Right forelimb (tissue), 1 donor: Measurements from ENCODE around the gene SLC45A3.
"Not testable (repeated sequence)": the region's sequence is repeated elsewhere in the genome, so short reads cannot be mapped to it uniquely, and the experiment has no call there.

Source experiments
- DNase-seq: peaks from one replicate; pipeline ENCODE4 v3.0.0-alpha.2; 2018

SLC45A3 gene

DNA sequence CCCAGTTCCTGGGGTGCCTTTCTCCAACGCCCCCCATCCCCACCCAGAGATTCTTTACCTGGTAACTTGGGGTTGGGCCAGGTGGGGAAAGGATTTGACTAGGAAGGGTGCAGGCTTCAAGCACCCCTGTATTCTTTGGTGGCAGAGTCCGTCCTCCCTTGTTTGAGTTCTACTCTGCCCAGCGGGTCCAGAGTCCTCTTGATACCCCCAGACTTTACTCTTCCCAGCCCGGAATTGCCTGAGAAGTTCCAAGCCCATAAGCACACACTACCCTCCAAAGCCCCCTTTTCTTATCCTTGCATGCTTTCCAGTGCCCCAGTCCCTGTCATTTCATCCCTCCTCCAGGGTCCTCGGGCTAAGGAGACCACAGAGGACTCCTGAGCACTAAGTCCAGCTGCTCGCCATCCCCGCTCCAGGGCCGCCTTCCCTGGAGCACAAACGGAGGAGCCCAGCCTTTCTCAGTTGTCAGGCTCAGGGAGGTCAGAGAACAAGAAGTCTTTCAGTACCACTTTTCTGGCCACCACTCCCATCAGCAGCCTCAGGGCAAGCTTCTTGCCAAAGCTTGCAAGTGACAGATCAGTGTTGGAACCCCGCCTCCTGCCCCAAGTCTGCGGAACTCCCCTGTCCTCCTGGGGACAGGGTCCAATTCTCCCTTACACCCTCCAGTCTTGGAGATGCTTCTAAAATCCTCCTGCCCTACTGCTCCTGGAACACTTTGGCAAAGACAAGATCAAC, 12.2 kb downstream of the SLC45A3 start:
- DNase-seq = no peak

DNA sequence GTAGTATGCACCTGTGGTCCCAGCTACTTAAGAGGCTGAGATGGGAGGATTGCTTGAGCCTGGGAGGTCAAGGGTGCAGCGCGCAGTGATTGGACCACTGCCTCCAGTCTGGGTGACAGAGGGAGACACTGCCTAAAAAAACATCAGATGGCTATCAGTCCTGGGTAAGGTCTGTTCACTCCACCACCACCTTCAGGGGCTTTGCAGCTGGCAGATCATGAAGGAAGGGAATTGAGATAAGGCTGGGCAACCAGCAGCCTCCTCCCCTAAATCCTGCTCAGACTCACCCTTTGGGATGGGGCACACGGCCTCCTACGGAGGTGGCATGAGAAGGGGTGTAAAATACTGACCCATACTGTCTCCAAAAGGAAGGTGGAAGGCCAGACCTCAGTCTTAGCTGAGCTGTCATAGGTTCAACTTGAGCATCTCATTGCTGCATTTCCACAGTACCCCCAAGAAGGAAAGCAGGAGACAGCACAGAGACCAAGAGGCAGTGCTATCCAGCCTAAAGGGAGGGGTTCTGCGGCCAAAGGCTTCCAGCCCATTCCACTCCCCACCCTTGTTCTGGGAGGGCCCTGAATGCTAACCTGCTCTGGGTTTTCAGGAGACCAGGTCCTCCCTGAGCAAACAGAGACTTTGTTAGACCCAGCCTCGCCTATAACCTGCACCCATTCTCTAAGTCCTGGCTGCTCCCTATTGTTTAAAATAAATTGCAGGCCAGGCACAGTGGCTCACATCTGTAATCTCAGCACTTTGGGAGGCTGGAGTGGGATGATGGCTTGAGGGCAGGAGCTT, 13.7 kb downstream of the SLC45A3 start:
- DNase-seq = no peak

DNA sequence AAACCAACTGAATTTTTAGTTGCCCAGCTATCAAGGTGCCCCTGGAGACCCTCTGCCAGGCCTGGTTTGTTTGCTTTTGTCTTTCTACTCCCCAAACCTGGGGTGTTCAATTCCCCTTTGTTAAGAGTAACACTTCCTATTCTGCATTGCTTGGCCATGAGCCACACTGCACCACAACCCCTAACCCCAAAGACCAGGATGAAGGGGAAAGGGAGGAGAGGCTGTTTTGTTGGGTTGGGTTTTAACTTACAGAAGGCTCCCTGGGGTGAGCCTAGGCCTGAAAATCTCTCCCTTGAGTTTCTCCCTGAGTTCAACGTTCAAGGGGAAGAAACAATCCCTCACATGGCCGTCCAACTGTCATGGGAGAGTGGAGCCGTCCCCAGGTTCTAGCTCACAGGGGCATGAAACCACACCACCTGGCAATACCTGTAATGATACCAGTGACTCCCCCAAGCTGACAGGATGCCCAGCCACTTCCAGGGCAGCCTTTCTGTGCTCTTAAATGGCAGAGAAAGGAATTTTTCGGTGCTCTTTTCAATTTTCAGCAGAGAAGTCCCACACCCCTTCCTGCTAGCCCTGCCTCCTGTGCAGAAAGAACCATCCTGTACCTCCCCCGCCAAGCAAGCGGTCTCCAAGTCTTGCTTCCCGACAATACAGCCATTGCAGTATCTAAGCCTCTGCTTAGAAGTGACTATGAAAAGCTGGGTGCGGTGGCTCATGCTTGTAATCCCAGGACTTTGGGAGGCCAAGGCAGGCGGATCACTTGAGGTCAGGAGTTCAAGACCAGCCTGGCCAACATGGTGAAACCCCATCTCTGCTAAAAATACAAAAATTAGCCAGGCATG, 14.9 kb downstream of the SLC45A3 start:
- DNase-seq = no peak

DNA sequence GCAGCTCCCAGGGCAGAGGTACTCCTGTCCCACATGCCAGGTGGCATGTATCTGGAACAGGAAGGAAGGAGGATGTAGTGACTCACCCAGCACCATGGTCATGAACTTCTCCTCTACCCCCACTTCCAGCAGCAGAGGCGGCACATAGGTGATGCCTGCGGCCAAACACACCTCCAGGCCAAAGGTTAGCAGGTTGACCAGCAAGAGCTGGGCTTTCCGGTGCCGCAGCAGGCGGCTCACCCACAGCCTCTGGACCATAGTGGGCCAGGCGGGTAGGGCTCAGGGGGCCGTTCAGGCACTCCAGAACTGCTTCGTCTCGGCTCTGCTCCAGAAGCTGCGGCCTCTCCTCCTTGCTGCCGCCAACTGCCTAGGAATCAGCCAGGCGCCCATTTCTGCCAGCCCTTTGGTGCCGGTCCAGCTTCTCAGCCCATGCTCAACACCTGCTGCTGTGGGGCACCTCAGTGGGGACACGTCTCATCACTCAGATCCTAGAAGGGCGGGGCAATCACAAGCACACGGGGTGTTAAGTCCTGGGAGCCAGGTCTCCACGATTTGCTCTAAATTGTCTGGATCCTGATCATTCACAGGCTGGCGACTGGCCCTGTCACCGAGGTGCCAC, 15.8 kb downstream of the SLC45A3 start:
- DNase-seq = no peak

DNA sequence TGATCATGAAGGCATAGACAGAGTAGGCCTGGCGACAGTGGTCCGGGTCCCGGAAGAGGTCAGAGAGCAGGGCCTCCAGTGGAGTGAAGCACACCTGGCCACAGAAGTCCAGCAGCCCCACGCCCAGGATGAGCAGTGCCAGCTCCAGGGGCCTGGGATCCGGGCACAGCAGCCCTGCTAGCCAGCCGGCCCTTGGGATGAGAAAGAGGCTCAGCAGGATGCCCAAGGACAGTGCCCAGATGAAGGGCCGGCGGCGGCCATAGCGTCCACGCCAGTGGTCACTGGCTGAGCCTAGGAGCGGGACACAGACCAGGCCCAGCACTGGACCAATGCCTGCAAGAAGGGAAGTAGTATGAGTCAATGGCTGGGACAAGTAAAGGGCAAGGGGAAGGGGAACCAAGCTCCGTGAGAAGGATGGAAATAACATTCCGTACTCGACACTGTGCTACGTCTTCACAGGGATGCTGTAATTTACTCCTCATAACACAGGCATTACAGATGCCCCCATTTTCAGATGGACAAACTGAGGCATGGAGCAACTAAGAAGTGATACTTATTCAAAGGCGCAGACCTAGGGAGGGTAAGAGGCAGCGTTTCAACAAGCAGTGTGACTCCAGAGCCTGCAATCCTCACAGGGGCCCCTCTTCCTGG, 16.9 kb downstream of the SLC45A3 start:
- no peak for DNase-seq

DNA sequence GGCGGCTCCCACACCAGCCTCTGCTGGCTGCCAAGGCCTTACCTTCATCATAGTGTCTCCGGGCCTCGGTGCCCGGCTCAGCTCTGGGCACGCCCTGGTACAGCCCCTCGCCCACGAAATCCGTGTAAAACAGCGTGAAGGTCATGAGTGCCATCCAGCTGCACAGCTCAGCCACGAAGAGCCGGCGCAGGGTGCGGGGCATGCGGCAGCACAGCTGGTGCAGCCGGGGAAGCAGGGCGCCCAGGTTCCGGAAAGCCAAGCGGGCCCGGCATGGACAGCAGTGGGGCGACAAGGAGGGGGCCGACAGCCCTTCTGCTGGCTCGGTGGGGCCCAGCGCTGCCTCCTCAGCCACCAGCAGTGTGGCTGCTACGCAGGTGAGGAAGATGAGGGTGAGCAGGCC, 17.5 kb downstream of the SLC45A3 start:
- no peak for DNase-seq

DNA sequence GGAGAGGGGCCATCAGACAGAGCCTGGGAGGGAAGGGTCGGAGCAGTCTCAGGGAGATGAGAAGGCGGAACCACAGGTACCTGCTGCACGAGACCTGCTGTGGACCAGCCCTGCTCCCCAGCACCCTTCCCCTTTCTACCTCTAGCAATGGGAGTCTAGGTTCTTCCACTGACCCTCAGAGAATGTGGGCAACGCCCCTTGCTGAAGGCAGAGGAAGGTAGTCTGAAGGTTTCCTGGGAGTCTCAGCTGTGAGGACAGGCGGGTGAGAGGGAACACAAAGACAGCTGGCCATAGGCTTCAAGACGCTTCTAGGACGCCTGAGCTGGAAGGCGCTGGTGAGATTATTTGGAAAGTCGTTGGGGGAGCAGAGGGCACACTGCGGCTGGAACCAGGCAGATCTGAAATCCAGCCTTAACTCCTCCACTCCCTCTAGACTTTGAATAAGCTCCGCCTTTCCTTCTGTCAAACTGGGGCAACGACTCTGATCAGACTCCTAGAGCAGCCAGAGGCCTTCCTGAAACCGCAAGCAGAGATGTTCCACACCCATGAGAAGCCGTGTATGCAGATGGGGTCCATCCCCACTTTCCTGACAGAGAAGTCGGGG, 18.1 kb downstream of the SLC45A3 start:
- no peak for DNase-seq

DNA sequence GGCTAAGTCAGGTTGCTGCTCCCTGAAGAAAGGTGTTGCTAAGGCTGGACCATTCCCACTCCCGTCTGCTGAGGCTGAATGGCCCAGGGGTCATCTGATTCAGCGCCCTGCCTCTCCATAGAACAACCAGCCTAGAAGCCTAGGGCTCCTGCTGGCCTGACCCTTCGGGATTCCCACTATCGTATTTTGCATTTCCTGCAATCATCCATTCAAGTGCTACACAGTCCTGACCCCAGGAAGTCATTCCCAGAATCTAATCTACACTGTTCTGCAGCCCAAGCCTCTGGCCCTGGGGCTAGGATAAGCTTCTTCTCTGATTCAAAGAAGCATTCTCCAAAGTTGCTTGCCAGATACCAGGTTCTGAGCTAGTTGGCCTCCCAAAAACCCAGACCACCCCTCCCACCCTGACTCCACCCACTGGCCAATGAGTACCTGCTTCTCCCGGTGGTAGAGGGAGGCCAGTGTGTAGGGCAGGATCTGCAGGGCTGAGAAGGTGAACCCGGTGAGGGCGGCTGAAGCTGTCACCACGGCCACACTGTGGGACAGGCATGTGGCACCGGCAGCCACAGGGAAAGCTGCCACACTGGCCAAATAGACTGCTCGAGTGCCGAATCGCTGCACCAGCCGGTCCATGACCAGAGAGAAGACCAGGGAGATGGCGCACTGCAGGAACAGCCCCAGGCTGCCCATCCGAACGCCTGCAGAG, 18.7 kb downstream of the SLC45A3 start:
- DNase-seq = no peak

DNA sequence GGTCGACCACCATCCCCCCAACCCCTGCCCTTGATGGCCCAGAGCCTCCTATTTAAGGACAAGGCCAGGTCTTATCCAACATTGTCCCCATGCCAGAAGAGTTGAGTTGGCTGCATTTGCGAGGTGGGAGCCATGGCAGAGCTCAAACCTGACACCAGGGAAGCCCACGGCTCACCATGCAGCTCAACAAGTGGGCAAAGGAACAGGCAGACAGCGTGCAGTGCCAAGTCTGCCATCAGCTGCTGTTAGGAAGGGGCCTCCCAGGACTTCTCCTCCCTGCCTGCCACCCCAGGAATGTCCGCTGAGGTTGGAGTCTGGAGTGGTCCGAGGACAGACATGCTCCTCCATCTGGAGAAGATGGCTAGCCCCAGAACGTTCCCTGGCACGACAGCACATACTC, 19.9 kb downstream of the SLC45A3 start:
- DNase-seq = no peak

DNA sequence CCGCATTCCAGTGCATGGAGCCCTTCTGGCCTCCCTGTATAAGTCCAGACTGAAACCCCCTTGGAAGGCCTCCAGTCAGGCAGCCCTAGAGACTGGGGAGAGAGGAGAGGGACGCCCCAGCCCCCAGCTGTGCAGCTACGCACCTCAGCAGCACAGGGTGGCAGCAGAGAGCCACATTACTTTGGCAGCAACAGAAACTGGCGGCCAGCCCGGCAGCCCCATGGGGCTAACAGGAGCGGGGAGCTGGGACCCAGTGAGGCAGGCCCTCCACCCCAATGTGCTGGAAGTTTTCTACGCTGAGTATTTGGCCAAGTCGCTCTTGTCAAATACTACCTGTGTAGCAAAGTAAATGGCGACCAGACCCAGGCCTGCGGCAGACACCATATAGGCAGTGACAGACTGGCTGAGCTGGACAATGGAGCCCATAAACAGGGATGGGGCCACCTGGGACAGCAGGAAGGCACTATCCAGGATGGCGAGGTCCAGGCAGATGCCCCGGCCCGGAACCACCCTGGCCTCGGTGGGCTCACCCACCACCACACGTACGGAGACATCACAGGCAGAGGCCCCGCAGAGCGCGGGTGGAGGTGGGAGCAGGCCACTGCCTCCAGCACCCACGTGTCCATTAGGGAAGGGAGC, 21.2 kb downstream of the SLC45A3 start:
- peak; percentile 86 for DNase-seq

DNA sequence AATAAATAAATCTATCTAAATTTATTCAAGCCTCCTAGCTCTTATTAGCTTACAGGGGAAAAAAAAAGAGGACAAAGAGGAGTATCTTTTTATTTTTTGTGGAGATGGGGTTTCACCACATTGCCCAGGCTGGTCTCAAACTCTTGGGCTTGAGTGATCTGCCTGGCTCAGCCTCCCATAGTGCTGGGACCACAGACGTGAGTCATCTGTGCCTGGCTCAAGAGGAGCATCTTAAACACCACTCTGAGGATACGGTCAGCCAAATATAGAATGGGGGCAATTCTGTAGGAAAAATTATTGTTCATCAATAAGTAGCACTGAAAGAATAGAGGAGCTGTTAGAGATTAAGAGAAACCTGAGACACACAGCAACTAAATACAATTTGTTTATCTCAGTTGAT, 24.1 kb downstream of the SLC45A3 start:
- no peak for DNase-seq

DNA sequence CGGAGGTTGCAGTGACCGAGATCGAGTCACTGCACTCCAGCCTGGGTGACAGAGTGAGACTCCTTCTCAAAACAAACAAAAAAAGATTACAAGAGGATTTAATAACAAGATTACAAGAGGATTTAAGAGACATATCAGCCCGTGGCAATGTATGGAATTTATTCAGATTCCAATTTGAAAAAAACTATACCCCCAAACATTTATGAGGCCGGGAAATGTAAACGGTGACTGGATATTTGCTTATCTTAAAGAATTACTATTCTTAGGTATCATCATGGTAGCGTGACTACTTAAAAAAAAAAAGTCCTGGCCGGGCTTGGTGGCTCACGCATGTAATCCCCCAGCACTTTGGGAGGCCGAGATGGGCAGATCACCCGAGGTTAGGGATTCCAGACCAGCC, 27.3 kb downstream of the SLC45A3 start:
- no peak for DNase-seq

DNA sequence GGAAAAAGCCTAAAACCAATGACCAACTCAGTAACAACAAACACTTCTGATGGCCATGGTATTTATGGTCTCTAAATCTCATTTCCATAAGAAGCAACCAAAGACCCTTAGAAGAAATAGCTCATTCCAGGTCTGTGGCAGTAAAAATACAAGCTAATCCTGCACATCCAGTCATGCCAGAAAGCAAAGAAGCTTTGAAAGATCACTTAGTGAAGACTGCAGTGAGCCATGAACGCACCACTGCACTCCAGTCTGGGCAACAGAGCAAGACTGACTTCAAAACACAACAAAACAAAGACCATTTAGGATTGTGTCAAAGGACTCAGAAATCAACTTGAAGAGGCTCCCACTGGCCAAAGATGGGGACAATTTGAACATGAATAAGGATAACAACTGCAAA, 30.1 kb downstream of the SLC45A3 start:
- peak; percentile 1 for DNase-seq

DNA sequence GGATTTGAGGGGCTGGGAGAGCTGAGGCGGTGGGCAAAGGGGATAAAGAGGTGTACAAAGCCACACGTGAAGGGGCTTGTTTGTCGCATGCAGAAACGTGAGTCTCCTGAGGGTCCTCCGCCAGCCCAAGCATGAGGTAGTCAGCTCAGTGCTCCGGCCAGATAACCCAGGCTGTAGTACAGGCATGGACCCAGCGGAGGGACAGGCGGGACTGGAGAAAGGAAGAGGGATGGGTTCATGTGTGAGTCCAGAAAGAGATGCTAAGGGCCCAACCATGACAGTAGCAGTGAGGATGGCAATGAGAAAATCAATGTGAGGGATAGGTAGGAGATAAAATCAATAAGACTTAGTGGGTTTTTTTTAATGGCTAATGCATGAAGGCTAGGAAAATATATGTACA, 34.8 kb downstream of the SLC45A3 start:
- peak; percentile 19 for DNase-seq

DNA sequence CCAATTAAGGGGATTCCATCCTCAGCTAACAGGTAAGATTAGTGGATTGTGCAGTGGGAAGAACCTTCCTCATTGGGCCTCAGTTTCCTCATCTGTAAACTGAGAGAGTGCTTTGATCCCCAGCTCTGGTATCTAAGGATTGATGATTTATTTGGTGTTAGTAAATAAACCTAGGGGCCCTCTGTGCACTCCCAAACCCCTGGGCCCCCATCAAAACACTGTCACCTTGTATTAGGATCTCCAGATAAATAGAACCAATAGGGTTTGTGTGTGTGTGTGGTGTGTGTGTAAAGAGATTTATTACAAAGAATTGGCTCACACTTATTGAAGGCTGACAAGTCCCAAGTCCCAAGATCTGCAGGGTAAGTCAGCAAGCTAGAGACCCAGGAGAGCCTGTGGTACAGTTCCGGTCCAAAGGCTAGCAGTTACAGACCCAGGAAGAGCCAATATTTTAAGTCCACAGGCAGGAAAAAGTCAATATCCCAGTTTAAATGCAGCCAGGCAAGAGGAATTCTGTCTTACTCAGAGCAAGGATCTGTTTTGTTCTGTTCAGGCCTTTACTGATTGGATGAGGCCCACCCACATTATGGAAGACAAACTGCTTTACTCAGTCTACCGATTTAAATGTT, 37.5 kb downstream of the SLC45A3 start:
- no peak for DNase-seq

DNA sequence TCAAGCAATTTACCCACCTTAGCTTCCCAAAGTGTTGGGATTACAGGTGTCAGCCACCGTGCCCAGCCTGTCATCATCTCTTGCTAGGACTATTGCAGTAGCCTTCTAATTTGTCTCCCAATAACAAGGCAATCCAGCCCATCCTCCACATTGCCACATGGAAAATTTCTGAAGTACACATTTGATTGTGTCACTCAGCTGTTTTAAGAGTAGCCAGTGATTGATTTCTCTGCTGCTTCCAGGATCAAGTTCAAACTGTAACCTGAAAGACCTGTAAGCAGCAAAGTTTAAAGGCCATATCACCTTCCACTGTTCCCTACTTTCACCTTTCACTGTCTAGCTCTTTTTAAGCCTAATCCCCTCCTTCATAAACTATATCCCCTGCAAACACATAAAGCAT, 40.7 kb downstream of the SLC45A3 start:
- no peak for DNase-seq

DNA sequence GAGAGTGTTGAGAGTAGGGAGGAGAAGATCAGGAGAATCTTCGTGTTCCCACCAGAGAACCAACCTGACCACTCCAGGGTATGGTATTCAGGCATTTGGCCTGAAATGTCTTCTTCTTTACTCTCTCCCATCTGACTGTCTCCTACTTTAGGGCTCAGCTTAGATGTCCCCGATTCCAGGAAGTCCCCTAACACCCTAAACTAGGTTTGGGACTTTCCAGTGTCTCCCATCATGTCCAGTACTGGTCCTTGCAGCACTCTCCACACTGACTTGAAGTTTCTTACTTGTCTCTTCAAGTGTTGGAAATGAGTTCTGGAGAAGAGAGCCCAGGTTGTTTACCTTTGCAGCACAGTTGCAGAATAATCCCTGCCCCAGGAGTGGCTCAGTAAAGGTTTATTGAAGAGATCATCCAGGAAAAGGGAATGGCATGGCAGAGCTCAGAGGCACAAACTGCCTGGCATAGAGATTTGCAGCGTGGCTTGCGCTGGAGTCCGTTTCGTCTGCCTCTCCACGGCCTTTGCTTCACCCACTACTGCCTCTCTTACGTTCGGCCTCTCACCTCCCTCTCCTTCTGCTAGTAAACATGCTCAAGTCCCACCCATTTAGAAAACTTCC, 42.3 kb downstream of the SLC45A3 start:
- DNase-seq = no peak

DNA sequence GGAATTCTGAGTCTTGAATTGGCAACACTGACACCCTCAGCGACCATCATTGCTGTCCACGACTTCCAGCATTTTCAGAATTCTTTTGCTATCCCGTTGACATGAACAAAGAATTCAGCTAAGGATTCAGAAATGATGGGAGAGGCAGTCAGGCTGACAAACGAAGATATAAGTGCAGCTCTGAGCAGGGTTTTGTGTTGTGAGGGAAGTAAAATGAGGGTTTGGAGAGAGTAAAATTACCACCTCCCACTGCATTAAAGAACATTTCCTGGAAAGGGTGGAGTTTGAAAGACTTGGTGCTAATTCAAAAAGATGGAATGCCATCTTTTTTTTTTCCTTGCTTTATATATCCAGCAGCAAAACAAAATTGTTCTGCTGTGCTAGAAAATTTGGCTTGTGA, 43.6 kb downstream of the SLC45A3 start:
- no peak for DNase-seq

DNA sequence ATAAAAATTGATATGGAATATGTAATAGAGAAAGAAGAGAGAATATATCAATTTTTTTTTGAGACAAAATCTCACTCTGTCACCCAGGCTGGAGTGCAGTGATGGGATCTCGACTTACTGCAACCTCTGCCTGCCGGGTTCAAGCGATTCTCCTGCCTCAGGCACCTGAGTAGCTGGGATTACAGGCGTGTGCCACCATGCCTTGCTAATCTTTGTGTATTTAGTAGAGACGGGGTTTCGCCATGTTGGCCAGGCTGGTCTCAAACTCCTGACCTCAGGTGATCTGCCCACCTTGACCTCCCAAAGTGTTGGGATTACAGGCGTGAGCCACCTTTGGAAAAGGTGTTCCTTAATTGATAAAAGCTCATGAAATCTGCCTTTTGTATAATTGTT, 44.2 kb downstream of the SLC45A3 start:
- not testable (repeated sequence) for DNase-seq

DNA sequence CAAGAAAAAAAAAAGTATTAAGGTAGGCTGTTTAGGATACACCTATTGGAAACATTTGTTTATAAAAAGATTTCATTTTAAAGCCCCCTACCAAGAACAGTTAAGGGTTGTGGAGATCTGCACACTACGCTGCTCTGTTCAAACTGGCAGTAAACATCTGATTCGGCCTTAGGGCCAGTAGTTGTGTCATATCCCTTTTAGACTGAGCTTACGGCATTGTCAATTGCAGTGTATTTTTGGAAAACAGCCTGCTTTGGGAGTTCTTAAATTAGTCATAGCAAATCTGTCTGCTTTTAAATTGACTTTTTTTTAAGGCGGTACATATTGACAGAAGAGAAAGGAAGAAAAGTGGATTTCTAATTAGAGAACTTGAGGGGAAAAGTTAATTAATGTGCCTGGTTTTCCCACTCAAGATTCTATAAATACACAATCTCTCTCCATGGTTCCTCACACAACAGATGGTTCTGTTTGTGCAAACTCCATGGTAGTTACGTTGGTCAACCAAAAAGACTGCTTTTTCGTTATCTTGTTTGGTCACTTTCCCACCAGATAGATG, 46.8 kb downstream of the SLC45A3 start:
- DNase-seq = no peak
